ENCODE data around the gene ARHGEF12. TPM values are rescaled to one million over a fixed set of nuclear protein-coding genes. Genes with fewer than 3 reads are reported as not detected.

ARHGEF12 gene
- polyA plus RNA-seq, 1 donor (not counting 4 experiments of a cell fraction or from before 2014, with no cell fraction given) = 28.8 TPM

- Histone ChIP-seq H3K9me1 (ENCODE audit: control insufficient read depth, extremely low read depth, insufficient read depth, low read length) (peaks cover 2% of the 10 kb centered on the region), H2AFZ (ENCODE audit: control insufficient read depth, low read length) (no peak overlapping the region), H3K36me3 (ENCODE audit: control insufficient read depth in 2 of 2, extremely low read depth in 1 of 2, insufficient read depth in 2 of 2, low read length in 2 of 2) (no peaks in the 10 kb centered on the region), H3K9ac (ENCODE audit: control insufficient read depth, extremely low read depth, insufficient read depth, low read length) (no peak overlapping the region), H3K27ac (ENCODE audit: control insufficient read depth, insufficient read depth, low read length) (peak overlapping the region; percentile 17), H3K4me1 (ENCODE audit: control insufficient read depth, extremely low read depth, insufficient read depth, low read length) (peaks cover 69% of the 10 kb centered on the region), H3K27me3 (ENCODE audit: control insufficient read depth, extremely low read depth, insufficient read depth, low read length) (no peaks in the 10 kb centered on the region), H3K79me2 (ENCODE audit: control insufficient read depth, insufficient read depth, low read length) (peaks cover 60% of the 10 kb centered on the region), H4K20me1 (ENCODE audit: control insufficient read depth, extremely low read depth, insufficient read depth, low read length) (peaks cover 28% of the 10 kb centered on the region), H3K4me3 (ENCODE audit: control insufficient read depth in 2 of 3, extremely low read depth in 1 of 3, insufficient read depth in 2 of 3, low read depth in 1 of 3, low read length in 3 of 3) (peak overlapping the region in 2 of 3 experiments; percentile 17 to 38), H3K9me3 (ENCODE audit: control insufficient read depth, low read depth, low read length) (no peaks in the 10 kb centered on the region), H3K4me2 (ENCODE audit: control insufficient read depth, extremely low read depth, insufficient read depth, low read depth, low read length) (peak overlapping the region; percentile 68)
- no peak for TF ChIP-seq CTCF (optimal IDR thresholded peaks at IDR 0.05 in 1 of 3, IDR thresholded peaks at IDR 0.05 in 1 of 3, conservative IDR thresholded peaks at IDR 0.05 in 1 of 3; ENCODE audit: extremely low read depth in 1 of 3, insufficient read depth in 2 of 3, low read length in 3 of 3)
- no peak for TF ChIP-seq EZH2 (IDR thresholded peaks at IDR 0.05; ENCODE audit: low read length)
- peak; percentile 51 for FAIRE-seq
- no peak for DNase-seq (ENCODE audit: low read depth, low spot score)
- dilution Hi-C loops (cut with MboI; ENCODE audit: extremely low pct_ligation_motif_present, low sequenced_read_pairs) = no loop called here
These were observed 6.0 kb downstream of the ARHGEF12 start for GRCh38 chr11:120342226-120342625.

GRCh38 chr11:120342678-120343077 lies 6.5 kb downstream of the ARHGEF12 start:
- peak overlapping the region; percentile 68 for H3K4me2 ChIP-seq (ENCODE audit: control insufficient read depth, extremely low read depth, insufficient read depth, low read depth, low read length)
- no peak for FAIRE-seq

More at GRCh38 chr11:120342678-120343077, 6.5 kb downstream of the ARHGEF12 start:
- H3K9ac ChIP-seq (ENCODE audit: control insufficient read depth, extremely low read depth, insufficient read depth, low read length) = no peak overlapping the region
- H3K9me1 ChIP-seq (ENCODE audit: control insufficient read depth, extremely low read depth, insufficient read depth, low read length) = peaks cover 2% of the 10 kb centered on the region
- H3K27me3 ChIP-seq (ENCODE audit: control insufficient read depth, extremely low read depth, insufficient read depth, low read length) = no peaks in the 10 kb centered on the region
- TF ChIP-seq EZH2 (IDR thresholded peaks at IDR 0.05; ENCODE audit: low read length) (no peak), CTCF (optimal IDR thresholded peaks at IDR 0.05 in 1 of 3, IDR thresholded peaks at IDR 0.05 in 1 of 3, conservative IDR thresholded peaks at IDR 0.05 in 1 of 3; ENCODE audit: extremely low read depth in 1 of 3, insufficient read depth in 2 of 3, low read length in 3 of 3) (no peak)
- peaks cover 26% of the 10 kb centered on the region for H4K20me1 ChIP-seq (ENCODE audit: control insufficient read depth, extremely low read depth, insufficient read depth, low read length)
- no peaks in the 10 kb centered on the region for H3K36me3 ChIP-seq (ENCODE audit: control insufficient read depth in 2 of 2, extremely low read depth in 1 of 2, insufficient read depth in 2 of 2, low read length in 2 of 2)
- peak overlapping the region in 2 of 3 experiments; percentile 17 to 38 for H3K4me3 ChIP-seq (ENCODE audit: control insufficient read depth in 2 of 3, extremely low read depth in 1 of 3, insufficient read depth in 2 of 3, low read depth in 1 of 3, low read length in 3 of 3)
- peaks cover 69% of the 10 kb centered on the region for H3K4me1 ChIP-seq (ENCODE audit: control insufficient read depth, extremely low read depth, insufficient read depth, low read length)
- dilution Hi-C loops (cut with MboI; ENCODE audit: extremely low pct_ligation_motif_present, low sequenced_read_pairs) = no loop called here
- DNase-seq (ENCODE audit: low read depth, low spot score) = no peak
- no peak overlapping the region for H2AFZ ChIP-seq (ENCODE audit: control insufficient read depth, low read length)
- no peak overlapping the region for H3K27ac ChIP-seq (ENCODE audit: control insufficient read depth, insufficient read depth, low read length)
- peaks cover 60% of the 10 kb centered on the region for H3K79me2 ChIP-seq (ENCODE audit: control insufficient read depth, insufficient read depth, low read length)
- no peaks in the 10 kb centered on the region for H3K9me3 ChIP-seq (ENCODE audit: control insufficient read depth, low read depth, low read length)
